ENCODE data around the gene MAP2K7. TPM values are rescaled to one million over a fixed set of nuclear protein-coding genes. Genes with fewer than 3 reads are reported as not detected.
A peak's percentile ranks its signal among the peaks of the same experiment; 100 is the strongest.

Gene MAP2K7
- total RNA-seq, 1 donor from 2014 or later, result 11.8 TPM

DNA sequence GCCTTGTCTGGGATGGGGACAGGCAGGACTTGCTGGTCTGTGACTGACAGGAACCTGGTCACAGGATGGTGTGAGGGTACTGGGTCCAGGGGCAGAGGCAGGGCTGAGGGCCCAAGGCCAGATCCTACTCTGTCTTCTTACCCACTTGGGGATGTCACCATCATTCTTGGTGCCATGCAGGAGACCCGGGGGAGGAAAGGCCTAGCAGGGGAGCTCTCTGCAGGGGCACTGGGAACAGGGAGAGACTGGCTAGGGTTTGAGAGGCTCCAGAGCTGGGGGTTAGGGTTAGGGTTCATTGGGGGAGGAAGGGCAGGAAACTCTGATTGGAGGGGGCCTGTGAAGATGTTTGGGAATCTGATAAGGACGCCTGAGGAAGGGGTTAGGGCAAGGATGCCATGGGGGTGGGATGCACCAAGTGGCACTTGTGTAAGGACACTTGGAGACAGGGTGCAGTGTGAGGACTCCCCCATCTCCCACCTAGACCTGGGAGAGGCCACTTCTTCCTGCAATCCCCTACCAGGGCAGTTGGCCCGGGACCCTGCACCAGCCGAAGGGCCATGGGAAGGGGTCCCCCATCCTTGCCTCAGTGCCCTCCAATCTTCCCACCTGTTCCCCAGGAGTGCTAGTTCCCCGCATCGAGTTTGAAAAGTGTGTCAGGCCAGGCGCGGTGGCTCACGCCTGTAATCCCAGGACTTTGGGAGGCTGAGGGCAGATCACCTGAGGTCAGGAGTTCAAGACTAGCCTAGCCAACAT is 36.4 kb upstream of the MAP2K7 start:
- no peak for DNase-seq

DNA sequence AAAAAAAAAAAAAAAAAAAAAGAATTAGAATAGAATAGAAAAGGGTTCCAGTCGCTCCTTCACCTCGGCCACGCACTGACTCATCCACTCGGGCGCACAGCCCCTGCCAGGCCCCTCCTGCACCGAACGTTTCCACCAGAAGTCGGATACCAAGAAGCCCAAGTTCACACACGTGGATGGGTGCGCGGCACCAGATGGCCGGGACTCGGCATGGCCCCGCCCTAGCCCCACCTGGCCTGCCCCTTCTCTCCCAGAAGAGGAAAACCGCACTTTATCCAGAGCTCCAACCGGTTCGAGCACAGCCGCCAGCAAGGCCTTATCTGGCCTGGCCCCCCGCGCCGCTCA is 35.4 kb upstream of the MAP2K7 start:
- no peak for DNase-seq

GRCh38 chr19:7868671-7869452 is 34.8 kb upstream of the MAP2K7 start:
- peak; percentile 90 for DNase-seq

GRCh38 chr19:7869453-7869909 is 34.2 kb upstream of the MAP2K7 start:
- peak; percentile 77 for DNase-seq

GRCh38 chr19:7869910-7870511 is 33.7 kb upstream of the MAP2K7 start:
- peak; percentile 77 for DNase-seq

DNA sequence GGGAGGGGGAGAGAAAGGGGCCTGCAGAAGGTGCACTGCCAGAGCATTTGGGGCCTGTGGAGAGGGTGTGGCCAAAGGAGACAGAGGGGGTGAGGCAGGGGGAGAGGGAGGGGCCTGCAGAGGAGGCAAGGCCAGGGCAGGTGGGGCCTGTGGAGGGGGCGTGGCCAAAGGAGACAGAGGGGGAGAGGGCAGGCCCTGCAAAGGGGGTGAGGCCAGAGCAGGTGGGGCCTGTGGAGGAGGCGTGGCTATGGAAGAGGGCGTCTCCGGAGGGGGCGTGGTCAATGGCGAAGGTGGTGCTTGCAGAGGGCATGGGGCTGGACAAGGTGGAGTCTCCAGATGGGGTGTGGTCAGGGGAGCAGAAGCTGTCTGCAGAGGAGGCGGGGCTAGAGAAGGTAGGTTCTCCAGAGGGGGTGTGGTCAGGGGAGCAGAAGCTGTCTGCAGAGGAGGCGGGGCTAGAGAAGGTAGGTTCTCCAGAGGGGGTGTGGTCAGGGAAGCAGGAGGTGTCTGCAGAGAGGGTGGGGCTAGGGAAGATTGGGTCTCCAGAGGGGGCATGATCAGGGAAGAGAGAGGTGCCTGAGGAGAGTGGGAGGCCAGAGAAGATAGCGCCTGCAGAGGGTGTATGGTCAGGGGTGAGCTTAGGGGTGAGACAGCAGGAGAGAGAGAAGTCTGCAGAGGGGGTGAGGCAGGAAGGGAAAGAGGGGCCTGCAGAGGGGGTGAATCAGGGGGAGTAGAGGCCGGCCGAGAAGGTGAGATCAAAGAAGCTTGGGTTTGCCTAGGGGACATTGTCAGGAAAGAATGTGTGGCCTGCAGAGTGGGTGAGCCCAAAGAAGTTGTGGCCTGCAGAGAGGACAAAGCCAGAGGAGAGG is 32.9 kb upstream of the MAP2K7 start:
- DNase-seq, result peak; percentile 76

GRCh38 chr19:7871437-7872305 is 32.0 kb upstream of the MAP2K7 start:
- peak; percentile 88 for DNase-seq

- DNase-seq, result no peak
Measured at GRCh38 chr19:7872306-7873204, 31.1 kb upstream of the MAP2K7 start.

- DNase-seq, result no peak
Measured at GRCh38 chr19:7873304-7874075, 30.2 kb upstream of the MAP2K7 start.

DNA sequence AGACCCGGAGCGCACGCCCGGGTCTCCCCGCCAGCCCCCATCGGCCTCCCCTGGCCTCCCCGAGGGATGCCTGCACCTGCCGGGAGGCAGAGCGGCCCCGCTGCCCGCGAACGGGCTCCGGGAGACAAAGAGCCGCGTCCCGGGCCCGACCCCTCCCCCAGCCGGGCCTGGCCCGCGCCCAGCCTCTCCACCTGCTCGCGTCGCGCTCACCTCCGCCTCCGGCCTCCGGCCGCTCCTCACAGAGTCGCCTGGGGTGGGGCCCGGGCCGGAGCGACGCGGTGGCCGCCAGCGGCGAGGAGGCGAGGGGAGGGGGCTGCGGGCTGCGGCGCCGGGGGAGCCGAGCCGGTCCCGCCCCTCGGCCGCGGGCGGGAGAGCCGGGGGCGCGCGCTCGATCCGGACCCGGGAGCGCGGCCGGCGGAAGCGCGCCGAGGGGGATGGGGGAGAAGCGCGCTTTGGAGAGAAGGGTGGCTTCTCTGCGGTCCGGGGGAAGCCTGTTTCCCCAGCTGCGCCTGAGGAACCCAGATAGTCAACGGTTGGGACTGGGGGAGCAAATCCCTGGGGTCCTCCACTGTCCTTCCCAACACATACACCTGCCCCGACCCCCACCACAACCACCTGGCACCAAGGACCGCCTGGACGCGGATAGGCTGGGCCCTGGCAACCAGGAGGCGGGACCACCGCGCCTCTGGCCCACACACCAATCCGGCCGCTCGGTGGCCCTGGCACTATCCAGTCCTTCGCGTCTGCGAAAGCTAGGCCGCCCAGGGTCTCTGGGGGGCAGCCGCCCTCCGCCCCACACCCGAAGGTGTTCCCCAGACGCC is 29.4 kb upstream of the MAP2K7 start, which contains the start of gene PRR36:
TSS of gene PRR36 (minus strand) at position 315 of the 821 bp plus-strand sequence. CDS start 701 bp downstream, outside the sequence.
- peak; percentile 57 for DNase-seq

DNA sequence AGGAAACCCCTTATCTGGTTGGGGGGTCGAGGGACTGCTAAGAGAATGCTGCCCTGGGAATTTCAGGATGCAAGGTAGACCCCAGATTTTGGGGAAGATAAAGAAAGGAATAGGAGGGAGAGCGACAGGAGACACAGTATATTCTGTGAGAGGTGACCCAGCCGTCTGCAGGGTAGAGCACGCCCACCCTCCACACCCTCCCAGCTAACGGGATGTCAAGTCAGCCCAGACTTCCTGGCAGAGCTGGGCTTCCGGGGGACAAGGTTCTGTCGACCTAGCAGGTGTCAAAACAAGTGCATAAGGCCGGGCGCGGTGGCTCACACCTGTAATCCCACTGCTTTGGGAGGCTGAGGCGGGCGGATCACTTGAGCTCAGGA is 28.8 kb upstream of the MAP2K7 start:
- no peak for DNase-seq

GRCh38 chr19:7877249-7877836 is 26.3 kb upstream of the MAP2K7 start:
- no peak for DNase-seq

GRCh38 chr19:7879111-7879807 is 24.4 kb upstream of the MAP2K7 start:
- peak; percentile 80 for DNase-seq

DNA sequence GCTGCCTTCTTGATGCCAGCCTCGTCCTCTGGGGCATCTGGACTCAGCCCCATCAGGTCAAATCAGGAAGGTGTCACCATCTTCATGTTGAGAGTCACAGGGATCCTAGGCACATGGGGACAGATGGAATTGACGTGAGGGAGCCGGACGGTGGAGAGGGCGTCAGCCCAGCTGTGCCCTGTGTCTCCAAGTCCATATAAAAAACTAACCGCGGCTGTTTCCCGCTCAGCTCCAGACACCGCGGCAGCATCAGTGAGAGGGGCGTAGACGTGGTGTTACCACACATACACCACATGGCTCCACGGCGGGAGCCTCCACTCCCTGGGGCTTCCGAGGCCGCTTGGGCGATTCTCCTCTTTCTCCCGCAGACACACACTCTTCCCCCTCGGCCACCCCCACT is 23.8 kb upstream of the MAP2K7 start:
- DNase-seq, result peak; percentile 61

- DNase-seq, result no peak
Measured at GRCh38 chr19:7881910-7882309, 21.8 kb upstream of the MAP2K7 start.

GRCh38 chr19:7883105-7883504 is 20.6 kb upstream of the MAP2K7 start:
- DNase-seq, result no peak

Data from tongue (tissue), 2 donors.